HG02678 (cell line): ENCODE data around the gene POTEM.
"Not testable (repeated sequence)": the region's sequence is repeated elsewhere in the genome, so short reads cannot be mapped to it uniquely, and the experiment has no call there.

Experiments used
- ATAC-seq: cut with Tn5 transposase; IDR thresholded peaks from one replicate; pipeline ENCODE4 v1.9.1; 2021; ENCODE audit warnings: mild to moderate bottlenecking, moderate library complexity; ENCODE audit not compliant: unreplicated experiment

The POTEM gene

DNA sequence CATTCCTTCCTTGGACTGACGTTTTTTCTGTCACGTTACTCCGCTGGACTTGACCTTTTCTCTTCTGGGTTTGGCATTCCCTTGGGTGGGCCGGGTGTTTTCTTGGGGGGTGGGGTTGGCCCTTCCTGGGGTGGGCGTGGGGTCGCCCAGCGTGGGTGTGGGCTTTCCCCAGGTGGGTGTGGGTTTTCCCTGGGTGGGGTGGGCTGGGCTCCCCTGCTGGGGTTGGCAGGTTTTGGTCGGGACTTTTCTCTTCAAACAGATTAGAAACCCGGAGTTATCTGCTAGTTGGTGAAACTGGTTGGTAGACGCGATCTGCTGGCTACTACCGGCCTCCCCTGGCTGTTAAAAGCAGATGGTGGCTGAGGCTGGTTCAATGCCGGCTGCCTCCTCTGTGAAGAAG, at the start of gene POTEM:
Gene POTEM (plus strand): TSS at position 301 of the 400 bp plus-strand sequence. CDS start 52 bp downstream, at position 353.
- ATAC-seq = not testable (repeated sequence)

DNA sequence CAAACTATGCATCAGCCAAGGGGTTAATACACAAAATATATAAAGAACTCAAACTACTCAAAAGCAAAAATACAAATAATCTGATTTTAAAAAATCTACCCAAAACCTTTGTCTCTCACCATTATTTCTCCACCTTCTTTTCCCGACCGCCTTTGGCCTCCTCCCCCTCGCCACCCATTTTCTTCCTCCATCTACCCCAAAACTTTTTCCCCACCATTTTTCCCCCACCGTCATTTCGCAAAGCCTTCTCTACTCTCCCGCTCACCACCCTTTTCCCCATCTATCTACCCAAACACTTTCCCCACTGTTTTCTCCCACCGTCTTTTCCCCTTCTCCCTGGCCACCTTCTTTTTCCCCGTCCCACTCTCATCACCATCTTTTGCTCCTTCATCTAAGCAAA, 48.9 kb upstream of the POTEM start:
- not testable (repeated sequence) for ATAC-seq

GRCh38 chr14:18920052-18920451, 47.2 kb upstream of the POTEM start:
- not testable (repeated sequence) for ATAC-seq

- not testable (repeated sequence) for ATAC-seq
These were observed 46.1 kb upstream of the POTEM start for GRCh38 chr14:18921055-18921701.

GRCh38 chr14:18936848-18937247, 30.4 kb upstream of the POTEM start:
- not testable (repeated sequence) for ATAC-seq

DNA sequence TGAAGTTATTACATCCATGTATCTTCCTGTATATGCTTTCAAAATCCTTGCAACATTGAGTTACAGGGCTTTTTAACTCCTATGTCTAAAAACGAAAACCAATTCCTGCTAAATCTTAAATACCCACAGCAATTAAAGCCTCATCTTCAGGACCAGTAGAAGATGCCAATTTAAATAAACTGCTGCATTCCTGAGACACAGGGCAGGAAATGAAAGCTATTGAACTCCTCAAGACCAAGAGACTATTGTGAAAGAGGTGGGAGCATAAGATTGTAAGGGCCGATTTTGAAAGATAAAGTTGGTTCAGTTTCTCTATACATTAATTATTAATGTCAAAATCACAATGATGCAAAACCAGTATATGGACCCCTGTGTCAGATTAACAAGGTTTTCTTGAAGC, 28.5 kb upstream of the POTEM start:
- ATAC-seq = not testable (repeated sequence)

- not testable (repeated sequence) for ATAC-seq
These were observed 17.3 kb upstream of the POTEM start for GRCh38 chr14:18949939-18950338.

GRCh38 chr14:18953085-18953484, 14.1 kb upstream of the POTEM start:
- not testable (repeated sequence) for ATAC-seq

DNA sequence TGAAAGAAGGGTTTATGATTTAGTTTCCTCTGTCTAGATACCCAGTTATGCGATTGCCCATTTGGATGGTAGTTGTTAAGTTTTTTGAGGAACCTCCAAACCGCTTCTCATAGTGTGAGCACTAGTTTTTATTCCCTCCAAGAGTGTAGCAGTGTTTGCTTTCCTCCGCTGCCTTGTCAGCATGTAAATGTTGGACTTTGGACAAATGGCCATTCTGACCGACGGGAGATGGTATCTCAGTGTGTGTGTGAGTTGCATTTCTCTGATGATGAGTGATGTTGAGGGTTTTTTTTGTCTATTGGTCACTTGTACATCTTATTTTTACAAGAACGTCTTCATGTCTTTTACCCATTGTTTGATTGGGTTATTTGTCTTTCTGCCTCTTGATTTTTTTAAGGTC, 11.4 kb upstream of the POTEM start:
- not testable (repeated sequence) for ATAC-seq

- not testable (repeated sequence) for ATAC-seq
These were observed 5.7 kb upstream of the POTEM start for GRCh38 chr14:18961576-18961975.

- peak; percentile 65 for ATAC-seq
These were observed 5.1 kb upstream of the POTEM start for GRCh38 chr14:18962143-18962542.

GRCh38 chr14:18963276-18963675, 4.0 kb upstream of the POTEM start:
- not testable (repeated sequence) for ATAC-seq

DNA sequence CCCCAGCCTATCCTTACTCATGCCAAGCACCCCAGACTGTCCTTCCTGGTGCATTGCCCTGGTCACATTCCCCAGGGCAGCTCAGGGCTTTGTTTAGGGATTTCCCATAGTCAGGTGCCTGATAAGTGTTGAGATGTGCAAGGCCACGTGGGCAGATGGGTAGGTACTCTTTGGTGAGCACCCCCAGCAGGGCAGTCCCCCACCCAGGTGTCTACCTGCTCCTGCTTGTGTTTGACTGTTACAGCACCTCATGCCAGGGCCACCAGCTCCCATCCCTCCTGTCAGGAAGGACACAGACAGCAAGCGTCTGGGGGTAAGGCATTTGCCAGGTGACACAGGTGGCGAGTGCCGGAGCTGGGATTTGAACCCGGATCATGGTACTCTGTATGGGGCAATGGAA, 2.4 kb upstream of the POTEM start:
- ATAC-seq = not testable (repeated sequence)

GRCh38 chr14:19002566-19002965, 35.3 kb downstream of the POTEM start:
- ATAC-seq = not testable (repeated sequence)

DNA sequence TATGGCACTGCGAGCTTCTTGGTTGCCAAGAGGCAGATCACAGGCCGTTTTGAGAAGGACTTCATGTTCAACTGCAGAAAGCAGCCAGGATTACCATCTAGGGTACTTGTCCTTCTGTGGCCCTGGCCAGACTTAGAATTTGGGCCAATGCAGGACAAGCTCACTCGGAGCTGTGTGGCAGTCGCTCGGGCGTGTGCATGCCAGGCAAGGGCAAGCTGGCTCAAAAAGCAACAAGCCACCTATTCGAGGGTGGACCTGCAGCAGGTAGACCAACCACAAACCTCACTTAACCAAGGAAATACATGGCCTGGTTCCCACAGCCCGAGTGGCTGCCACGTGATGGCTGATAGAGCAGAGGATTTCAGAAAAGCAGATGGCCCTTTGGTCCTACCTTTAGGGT, 39.3 kb downstream of the POTEM start:
- not testable (repeated sequence) for ATAC-seq

DNA sequence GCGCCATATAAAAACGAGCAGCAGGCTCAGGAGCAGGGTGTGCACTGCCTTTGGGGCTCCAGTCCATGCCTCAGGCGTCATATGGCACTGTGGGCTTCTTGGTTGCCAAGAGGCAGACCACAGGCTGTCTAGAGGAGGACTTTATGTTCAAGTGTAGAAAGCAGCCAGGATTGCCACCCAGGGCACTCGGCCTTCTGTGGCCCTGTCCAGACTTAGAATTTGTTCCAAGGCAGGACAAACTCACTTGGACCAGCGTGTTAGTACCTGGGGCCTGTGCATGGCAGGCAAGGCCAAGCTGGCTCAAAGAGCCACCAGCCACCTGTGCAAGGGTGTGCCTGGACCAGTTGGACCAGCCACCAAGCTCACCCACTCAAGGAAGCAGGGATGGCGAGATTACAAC, 40.4 kb downstream of the POTEM start:
- ATAC-seq = not testable (repeated sequence)

- not testable (repeated sequence) for ATAC-seq
These were observed 43.8 kb downstream of the POTEM start for GRCh38 chr14:19011029-19011428.

DNA sequence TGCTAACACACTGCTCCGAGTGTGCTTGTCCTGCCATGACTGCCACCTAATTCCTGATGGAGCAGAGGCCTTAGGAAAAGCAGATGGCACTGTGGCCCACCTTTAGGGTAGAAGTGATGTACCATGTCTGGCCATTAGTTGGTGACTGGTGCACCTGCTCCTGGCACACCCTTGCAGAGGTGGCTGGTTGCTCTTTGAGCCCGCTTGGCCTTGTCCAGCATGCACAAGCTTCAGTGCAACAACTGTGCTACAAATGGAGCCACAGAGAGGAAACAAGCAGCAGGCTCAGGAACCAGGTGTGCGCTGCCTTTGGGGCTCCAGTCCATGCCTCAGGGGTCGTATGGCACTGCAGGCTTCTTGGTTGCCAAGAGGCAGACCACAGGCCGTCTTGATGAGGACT, 44.5 kb downstream of the POTEM start:
- ATAC-seq = not testable (repeated sequence)

DNA sequence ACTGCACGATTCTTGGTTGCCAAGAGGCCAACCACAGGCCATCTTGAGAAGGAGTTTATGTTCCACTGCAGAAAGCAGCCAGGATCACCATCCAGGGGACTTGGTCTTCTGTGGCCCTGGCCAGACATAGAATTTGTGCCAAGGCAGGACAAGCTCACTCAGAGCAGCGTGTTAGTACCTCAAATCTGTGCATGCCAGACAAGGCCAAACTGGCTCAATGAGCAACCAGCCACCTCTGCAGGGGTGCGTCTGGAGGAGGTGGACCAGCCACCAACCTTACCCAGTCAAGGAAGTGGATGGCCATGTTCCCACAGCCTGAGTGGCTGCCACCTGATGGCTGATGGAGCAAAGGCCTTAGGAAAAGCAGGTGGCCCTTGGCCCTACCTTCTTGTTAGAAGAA, 48.0 kb downstream of the POTEM start:
- not testable (repeated sequence) for ATAC-seq

DNA sequence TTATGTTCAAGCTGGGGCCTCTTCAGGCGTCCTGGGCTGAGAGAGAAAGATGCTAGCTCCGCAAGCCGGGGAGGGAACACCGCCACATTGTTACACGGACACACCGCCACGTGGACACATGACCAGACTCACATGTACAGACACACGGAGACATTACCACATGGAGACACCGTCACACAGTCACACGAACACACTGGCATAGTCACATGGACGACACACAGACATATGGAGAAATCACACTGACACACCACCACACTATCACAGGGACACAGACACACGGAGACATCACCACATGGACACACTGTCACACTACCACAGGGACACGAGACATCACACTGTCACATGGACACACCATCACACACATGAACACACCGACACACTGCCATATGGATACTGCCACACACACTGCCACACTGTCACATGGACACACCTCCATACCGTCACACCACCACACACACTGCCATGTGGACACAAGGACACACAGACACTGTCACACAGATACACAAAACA, 57.9 kb downstream of the POTEM start:
- not testable (repeated sequence) for ATAC-seq

DNA sequence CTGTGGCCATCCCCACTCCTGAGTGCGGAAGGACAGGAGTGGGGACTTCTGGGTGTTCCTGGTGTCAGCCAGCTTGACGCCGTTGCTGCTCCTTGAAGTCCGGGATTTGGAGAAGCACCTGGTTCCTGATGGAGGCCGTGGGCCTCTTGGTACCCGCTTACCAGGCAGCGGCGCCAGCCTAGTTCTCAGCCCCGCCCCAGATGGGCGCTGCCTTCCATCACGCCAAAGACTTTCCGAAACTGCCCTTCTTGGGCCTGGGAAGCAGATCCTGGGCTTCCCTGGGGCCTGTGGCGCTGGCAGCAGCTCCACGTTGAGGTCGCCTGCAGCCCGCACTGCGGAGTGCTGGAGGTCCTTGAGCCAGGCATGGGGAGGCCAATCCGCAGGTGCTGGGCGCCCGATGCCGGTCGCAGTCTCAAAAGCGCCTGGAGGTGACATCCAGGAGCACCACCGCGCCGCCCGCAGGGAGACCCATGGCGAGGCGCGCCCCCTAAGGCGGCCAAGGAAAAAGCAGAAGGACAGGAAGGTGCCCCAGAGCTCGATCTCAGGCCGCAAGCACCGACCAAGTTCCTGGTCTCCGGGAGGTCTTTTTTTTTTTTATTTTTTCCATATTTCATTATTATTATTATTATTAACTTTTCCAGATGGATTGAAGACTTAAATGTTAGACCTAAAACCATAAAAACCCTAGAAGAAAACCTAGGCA, 59.6 kb downstream of the POTEM start:
- ATAC-seq = not testable (repeated sequence)

- not testable (repeated sequence) for ATAC-seq
These were observed 60.7 kb downstream of the POTEM start for GRCh38 chr14:19027895-19028294.
